SK-N-SH treated with all-trans-retinoic acid at 6 μM for 48 hours (cell line): Measurements from ENCODE around the gene CHMP1A.

Experiments used
- BACH2 ChIP-seq: fragments of 250-450 bp; sonication (Bioruptor Pico); IDR thresholded peaks from 2 replicates; pipeline ENCODE4 v1.9.0; 2021; ENCODE audit warnings: mild to moderate bottlenecking, borderline replicate concordance
- TCF4 ChIP-seq: fragments of 250-450 bp; sonication (Bioruptor Pico); IDR thresholded peaks from 2 replicates; pipeline ENCODE4 v1.8.0; 2021; ENCODE audit warnings: mild to moderate bottlenecking, moderate library complexity, borderline replicate concordance
- TOX ChIP-seq: fragments of 250-450 bp; sonication (Bioruptor Pico); IDR thresholded peaks from 2 replicates; pipeline ENCODE4 v1.8.0; 2021; ENCODE audit warnings: mild to moderate bottlenecking, moderate library complexity, borderline replicate concordance
- ZFP3 ChIP-seq: fragments of 250-450 bp; sonication (Bioruptor Pico); IDR thresholded peaks from 2 replicates; pipeline ENCODE4 v1.5.0; 2020; ENCODE audit warnings: mild to moderate bottlenecking, moderate library complexity
- ZNF565 ChIP-seq: fragments of 450-650 bp; formaldehyde crosslinking; conservative IDR thresholded peaks from 2 replicates; pipeline ENCODE4 v1.5.0; 2020; ENCODE audit warnings: low read depth, mild to moderate bottlenecking, moderate library complexity
- ZNF8 ChIP-seq: fragments of 450-650 bp; formaldehyde crosslinking; IDR thresholded peaks from 2 replicates; pipeline ENCODE4 v1.5.0; 2020; ENCODE audit warnings: mild to moderate bottlenecking, moderate library complexity
- TF ChIP-seq, protein P1 (sequence below): fragments of 250-450 bp; sonication (Bioruptor Pico); IDR thresholded peaks from 2 replicates; pipeline ENCODE4 v1.8.0; 2020; ENCODE audit warnings: mild to moderate bottlenecking, moderate library complexity, borderline replicate concordance
- TF ChIP-seq, protein P2 (sequence below): fragments of 250-450 bp; sonication (Bioruptor Pico); IDR thresholded peaks from 2 replicates; pipeline ENCODE4 v1.8.0; 2021; ENCODE audit warnings: low read depth, mild to moderate bottlenecking, moderate library complexity, borderline replicate concordance
- TF ChIP-seq, protein P3 (sequence below): fragments of 250-450 bp; sonication (Bioruptor Pico); IDR thresholded peaks from 2 replicates; pipeline ENCODE4 v1.5.1; 2020; ENCODE audit warnings: low read depth, mild to moderate bottlenecking, moderate library complexity

DNA sequence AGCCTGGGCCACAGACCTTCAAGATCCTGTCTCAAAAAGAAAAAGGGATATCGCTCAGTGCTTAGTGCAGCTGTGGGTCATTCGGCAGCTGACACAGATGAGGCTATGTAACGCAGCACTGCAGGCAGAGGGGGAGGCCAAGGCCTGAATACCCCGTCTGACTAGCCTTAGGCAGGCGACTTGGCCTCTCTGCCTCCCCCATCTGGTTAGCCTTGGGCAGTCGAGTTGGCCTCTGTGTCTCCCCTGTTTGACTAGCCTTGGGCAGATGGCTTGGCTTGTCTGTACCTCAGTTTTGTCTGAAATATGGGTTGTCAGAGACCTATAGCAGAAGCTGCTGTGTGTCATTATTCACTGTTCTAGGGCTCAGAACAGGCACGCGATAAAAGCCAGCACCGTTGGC, 10.1 kb upstream of the CHMP1A start:
- no peak for TF ChIP-seq ZFP3
- TF ChIP-seq, protein P1, sequence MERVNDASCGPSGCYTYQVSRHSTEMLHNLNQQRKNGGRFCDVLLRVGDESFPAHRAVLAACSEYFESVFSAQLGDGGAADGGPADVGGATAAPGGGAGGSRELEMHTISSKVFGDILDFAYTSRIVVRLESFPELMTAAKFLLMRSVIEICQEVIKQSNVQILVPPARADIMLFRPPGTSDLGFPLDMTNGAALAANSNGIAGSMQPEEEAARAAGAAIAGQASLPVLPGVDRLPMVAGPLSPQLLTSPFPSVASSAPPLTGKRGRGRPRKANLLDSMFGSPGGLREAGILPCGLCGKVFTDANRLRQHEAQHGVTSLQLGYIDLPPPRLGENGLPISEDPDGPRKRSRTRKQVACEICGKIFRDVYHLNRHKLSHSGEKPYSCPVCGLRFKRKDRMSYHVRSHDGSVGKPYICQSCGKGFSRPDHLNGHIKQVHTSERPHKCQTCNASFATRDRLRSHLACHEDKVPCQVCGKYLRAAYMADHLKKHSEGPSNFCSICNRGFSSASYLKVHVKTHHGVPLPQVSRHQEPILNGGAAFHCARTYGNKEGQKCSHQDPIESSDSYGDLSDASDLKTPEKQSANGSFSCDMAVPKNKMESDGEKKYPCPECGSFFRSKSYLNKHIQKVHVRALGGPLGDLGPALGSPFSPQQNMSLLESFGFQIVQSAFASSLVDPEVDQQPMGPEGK: no peak
- TF ChIP-seq ZNF565 (CRISPR knock-in tag): no peak
- TF ChIP-seq, protein P2, sequence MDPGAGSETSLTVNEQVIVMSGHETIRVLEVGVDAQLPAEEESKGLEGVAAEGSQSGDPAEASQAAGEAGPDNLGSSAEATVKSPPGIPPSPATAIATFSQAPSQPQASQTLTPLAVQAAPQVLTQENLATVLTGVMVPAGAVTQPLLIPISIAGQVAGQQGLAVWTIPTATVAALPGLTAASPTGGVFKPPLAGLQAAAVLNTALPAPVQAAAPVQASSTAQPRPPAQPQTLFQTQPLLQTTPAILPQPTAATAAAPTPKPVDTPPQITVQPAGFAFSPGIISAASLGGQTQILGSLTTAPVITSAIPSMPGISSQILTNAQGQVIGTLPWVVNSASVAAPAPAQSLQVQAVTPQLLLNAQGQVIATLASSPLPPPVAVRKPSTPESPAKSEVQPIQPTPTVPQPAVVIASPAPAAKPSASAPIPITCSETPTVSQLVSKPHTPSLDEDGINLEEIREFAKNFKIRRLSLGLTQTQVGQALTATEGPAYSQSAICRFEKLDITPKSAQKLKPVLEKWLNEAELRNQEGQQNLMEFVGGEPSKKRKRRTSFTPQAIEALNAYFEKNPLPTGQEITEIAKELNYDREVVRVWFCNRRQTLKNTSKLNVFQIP (CRISPR knock-in tag): no peak
- no peak for TF ChIP-seq ZNF8 (CRISPR knock-in tag)
- TF ChIP-seq, protein P3, sequence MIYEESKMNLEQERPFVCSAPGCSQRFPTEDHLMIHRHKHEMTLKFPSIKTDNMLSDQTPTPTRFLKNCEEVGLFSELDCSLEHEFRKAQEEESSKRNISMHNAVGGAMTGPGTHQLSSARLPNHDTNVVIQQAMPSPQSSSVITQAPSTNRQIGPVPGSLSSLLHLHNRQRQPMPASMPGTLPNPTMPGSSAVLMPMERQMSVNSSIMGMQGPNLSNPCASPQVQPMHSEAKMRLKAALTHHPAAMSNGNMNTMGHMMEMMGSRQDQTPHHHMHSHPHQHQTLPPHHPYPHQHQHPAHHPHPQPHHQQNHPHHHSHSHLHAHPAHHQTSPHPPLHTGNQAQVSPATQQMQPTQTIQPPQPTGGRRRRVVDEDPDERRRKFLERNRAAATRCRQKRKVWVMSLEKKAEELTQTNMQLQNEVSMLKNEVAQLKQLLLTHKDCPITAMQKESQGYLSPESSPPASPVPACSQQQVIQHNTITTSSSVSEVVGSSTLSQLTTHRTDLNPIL (CRISPR knock-in tag): no peak
- no peak for TF ChIP-seq TOX (CRISPR knock-in tag)
- TF ChIP-seq TCF4: no peak
- no peak for TF ChIP-seq BACH2
